Measurements from ENCODE around the gene OCIAD2.
"Not testable (repeated sequence)": the region's sequence is repeated elsewhere in the genome, so short reads cannot be mapped to it uniquely, and the experiment has no call there.

Gene OCIAD2

GRCh38 chr4:48899432-48899749, 7.2 kb downstream of the OCIAD2 start:
- peaks cover 3% of the 10 kb centered on the region for H3K27me3 Mint-ChIP-seq (ENCODE audit: low read depth, poor library complexity)
- no peak overlapping the region for H3K4me3 Mint-ChIP-seq
- H3K36me3 Mint-ChIP-seq (ENCODE audit: low read depth) = peaks cover 76% of the 10 kb centered on the region
- H3K27ac Mint-ChIP-seq = no peak overlapping the region
- no peaks in the 10 kb centered on the region for H3K9me3 Mint-ChIP-seq
- peaks cover 7% of the 10 kb centered on the region for H3K4me1 Mint-ChIP-seq
- no peak for TF ChIP-seq CTCF (IDR thresholded peaks at IDR 0.05)
- DNase-seq = no peak

GRCh38 chr4:48898733-48899431, 7.7 kb downstream of the OCIAD2 start:
- Mint-ChIP-seq H3K4me3 (no peak overlapping the region), H3K27me3 (ENCODE audit: low read depth, poor library complexity) (peaks cover 3% of the 10 kb centered on the region), H3K9me3 (no peaks in the 10 kb centered on the region), H3K4me1 (peaks cover 7% of the 10 kb centered on the region), H3K27ac (no peak overlapping the region), H3K36me3 (ENCODE audit: low read depth) (peaks cover 75% of the 10 kb centered on the region)
- no peak for TF ChIP-seq CTCF (IDR thresholded peaks at IDR 0.05)
- DNase-seq = no peak

GRCh38 chr4:48896845-48897244, 9.7 kb downstream of the OCIAD2 start:
- Mint-ChIP-seq H3K4me1 (peaks cover 7% of the 10 kb centered on the region), H3K4me3 (no peak overlapping the region), H3K9me3 (no peaks in the 10 kb centered on the region), H3K27me3 (ENCODE audit: low read depth, poor library complexity) (peaks cover 3% of the 10 kb centered on the region), H3K36me3 (ENCODE audit: low read depth) (peaks cover 74% of the 10 kb centered on the region), H3K27ac (no peak overlapping the region)
- no peak for TF ChIP-seq CTCF (IDR thresholded peaks at IDR 0.05)
- no peak for DNase-seq

GRCh38 chr4:48891028-48891619, 15.4 kb downstream of the OCIAD2 start:
- no peak overlapping the region for H3K27ac Mint-ChIP-seq
- H3K36me3 Mint-ChIP-seq (ENCODE audit: low read depth) = peaks cover 83% of the 10 kb centered on the region
- H3K27me3 Mint-ChIP-seq (ENCODE audit: low read depth, poor library complexity) = peaks cover 2% of the 10 kb centered on the region
- H3K4me1 Mint-ChIP-seq = no peaks in the 10 kb centered on the region
- no peak for TF ChIP-seq CTCF (IDR thresholded peaks at IDR 0.05)
- no peak for DNase-seq
- no peak overlapping the region for H3K4me3 Mint-ChIP-seq
- peaks cover 32% of the 10 kb centered on the region for H3K9me3 Mint-ChIP-seq

- Mint-ChIP-seq H3K9me3 (peaks cover 32% of the 10 kb centered on the region), H3K36me3 (ENCODE audit: low read depth) (peaks cover 71% of the 10 kb centered on the region)
- H3K4me1 Mint-ChIP-seq; H3K4me3 Mint-ChIP-seq; H3K27ac Mint-ChIP-seq; H3K27me3 Mint-ChIP-seq (ENCODE audit: low read depth, poor library complexity); DNase-seq: not testable (repeated sequence)
These were observed 16.8 kb downstream of the OCIAD2 start for GRCh38 chr4:48889750-48890149.

- not testable (repeated sequence) for H3K36me3 Mint-ChIP-seq (ENCODE audit: low read depth); H3K9me3 Mint-ChIP-seq; H3K27me3 Mint-ChIP-seq (ENCODE audit: low read depth, poor library complexity); H3K27ac Mint-ChIP-seq; DNase-seq; H3K4me3 Mint-ChIP-seq; H3K4me1 Mint-ChIP-seq
These were observed 24.9 kb downstream of the OCIAD2 start for GRCh38 chr4:48881646-48882045.
